H1 (cell line): ENCODE data around the gene MGLL. TPM values are rescaled to one million over a fixed set of nuclear protein-coding genes. Genes with fewer than 3 reads are reported as not detected.

ENCODE experiments used
- CBX5 ChIP-seq: fragments of 300-800, 300-1000 bp; sonication (generic); IDR thresholded peaks from 2 replicates; pipeline ENCODE4 v1.7.1; 2016; ENCODE audit warnings: antibody characterized with exemption, low read length, low read depth
- CHD7 ChIP-seq: fragments of 300-600 bp; sonication (generic); IDR thresholded peaks from 2 replicates; pipeline ENCODE4 v1.7.1; 2012; ENCODE audit warnings: low read length, moderate library complexity, mild to moderate bottlenecking, inconsistent platforms; ENCODE audit not compliant: insufficient replicate concordance
- polyA plus RNA-seq, 7 experiments: library from polyadenylated mRNA; depleted of rRNA in 3 of 7; stranded (reverse) in 5 of 7; unstranded in 2 of 7; fragments of >200 nt in 5 of 7; fragments of 200-250 nt in 2 of 7; gene quantifications; 1 replicate in 5 of 7; 2 replicates in 1 of 7; 4 replicates in 1 of 7; pipeline versions ENCODE4 v1.2.1 to v1.2.3, GENCODE V29; 2011 to 2013; ENCODE audit warnings: missing spikeins in 2 of 7, mixed read lengths in 2 of 7
- total RNA-seq: library from RNA; stranded (reverse); fragmentation: NEBNext Ultra II Directional; extraction: Animal tissue kit (Norgen Biotek cat#: 25700); gene quantifications from 2 replicates; pipeline ENCODE4 v1.2.1, GENCODE V29; 2021

Gene MGLL
- total and polyA plus RNA-seq, 2 of the 8 experiments (the other 6 are each of a cell fraction or from before 2014, with no cell fraction given), result 0.05 to 0.34 TPM

GRCh38 chr3:127771746-127772145 is 50.6 kb downstream of the MGLL start (continued):
- TF ChIP-seq CHD7 (no peak), CBX5 (no peak)
